HG02970 (cell line): Measurements from ENCODE around the gene HMCN1.
"Not testable (repeated sequence)": the region's sequence is repeated elsewhere in the genome, so short reads cannot be mapped to it uniquely, and the experiment has no call there.

Source experiments
- ATAC-seq: cut with Tn5 transposase; IDR thresholded peaks from one replicate; pipeline ENCODE4 v1.9.1; 2021; ENCODE audit warnings: mild to moderate bottlenecking, moderate library complexity, moderate number of reproducible peaks; ENCODE audit not compliant: unreplicated experiment, low FRiP score

The HMCN1 gene

GRCh38 chr1:186179231-186179630, 445.0 kb downstream of the HMCN1 start:
- ATAC-seq = no peak

- ATAC-seq = peak; percentile 48
Observed at GRCh38 chr1:186183219-186183618, 449.0 kb downstream of the HMCN1 start.

GRCh38 chr1:186183970-186184628, 449.9 kb downstream of the HMCN1 start:
- ATAC-seq = peak; percentile 74

GRCh38 chr1:186186251-186186650, 452.1 kb downstream of the HMCN1 start:
- not testable (repeated sequence) for ATAC-seq

- peak; percentile 42 for ATAC-seq
Observed at GRCh38 chr1:186187601-186188000, 453.4 kb downstream of the HMCN1 start.

- no peak for ATAC-seq
Observed at GRCh38 chr1:186188004-186188539, 453.9 kb downstream of the HMCN1 start.

- ATAC-seq = no peak
Observed at GRCh38 chr1:186188736-186189135, 454.5 kb downstream of the HMCN1 start.

GRCh38 chr1:186189156-186189555, 455.0 kb downstream of the HMCN1 start:
- ATAC-seq = no peak

- no peak for ATAC-seq
Observed at GRCh38 chr1:186191511-186191910, 457.3 kb downstream of the HMCN1 start.

- no peak for ATAC-seq
Observed at GRCh38 chr1:186193224-186193623, 459.0 kb downstream of the HMCN1 start.

- peak; percentile 90 for ATAC-seq
Observed at GRCh38 chr1:186194107-186194756, 460.0 kb downstream of the HMCN1 start.

GRCh38 chr1:186195377-186195931, 461.3 kb downstream of the HMCN1 start:
- ATAC-seq = no peak

GRCh38 chr1:186202271-186202764, 468.1 kb downstream of the HMCN1 start:
- ATAC-seq = no peak

- ATAC-seq = no peak
Observed at GRCh38 chr1:186202776-186203175, 468.6 kb downstream of the HMCN1 start.

GRCh38 chr1:186206048-186206570, 471.9 kb downstream of the HMCN1 start:
- no peak for ATAC-seq

GRCh38 chr1:186207391-186208085, 473.3 kb downstream of the HMCN1 start:
- no peak for ATAC-seq

- ATAC-seq = no peak
Observed at GRCh38 chr1:186208405-186209129, 474.4 kb downstream of the HMCN1 start.

GRCh38 chr1:186210258-186210657, 476.1 kb downstream of the HMCN1 start:
- no peak for ATAC-seq

GRCh38 chr1:186211583-186211982, 477.4 kb downstream of the HMCN1 start:
- not testable (repeated sequence) for ATAC-seq
